Raji (cell line): ENCODE data around the gene MRGPRF.

Experiments used
- POLR2A ChIP-seq: IDR thresholded peaks from 2 replicates; pipeline ENCODE4 v1.6.1; 2011; ENCODE audit warnings: low read depth, low read length, control low read depth; ENCODE audit not compliant: insufficient read depth

Gene MRGPRF

DNA sequence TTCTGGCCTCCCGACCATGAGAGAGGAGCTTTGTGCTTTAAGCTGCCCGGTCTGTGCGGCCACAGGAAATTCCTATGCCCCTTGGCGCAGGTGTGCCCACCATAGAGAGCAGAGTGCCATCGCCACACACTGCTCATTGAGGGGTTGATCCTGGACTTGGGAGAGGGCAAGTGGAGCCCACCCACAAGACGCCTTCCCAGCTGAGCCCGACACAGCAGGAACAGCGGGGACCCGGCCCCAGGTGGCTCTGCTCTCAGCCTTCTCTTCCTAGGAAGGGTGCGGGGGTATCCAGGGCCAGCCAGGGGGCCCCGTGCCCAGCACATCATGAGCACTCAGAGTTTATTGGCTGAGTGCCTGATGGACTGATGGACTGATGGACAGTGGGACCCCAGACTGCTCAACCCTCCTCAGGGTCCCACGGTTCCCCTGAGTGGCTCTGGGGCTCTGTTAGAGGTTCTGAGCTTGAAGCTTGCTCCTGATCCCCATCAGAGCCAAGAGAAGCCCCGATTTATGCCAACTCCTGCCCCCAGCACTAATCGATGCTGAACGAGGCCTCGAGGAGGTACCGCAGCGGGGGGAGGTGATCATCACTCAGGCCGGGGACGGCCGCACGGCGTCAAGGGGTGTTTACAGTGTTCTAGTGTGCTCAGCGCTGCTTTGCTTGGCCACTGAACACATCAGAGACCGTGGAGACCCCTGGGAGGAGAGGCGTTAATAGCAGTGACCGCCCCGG is 18.7 kb downstream of the MRGPRF start:
- no peak for TF ChIP-seq POLR2A

DNA sequence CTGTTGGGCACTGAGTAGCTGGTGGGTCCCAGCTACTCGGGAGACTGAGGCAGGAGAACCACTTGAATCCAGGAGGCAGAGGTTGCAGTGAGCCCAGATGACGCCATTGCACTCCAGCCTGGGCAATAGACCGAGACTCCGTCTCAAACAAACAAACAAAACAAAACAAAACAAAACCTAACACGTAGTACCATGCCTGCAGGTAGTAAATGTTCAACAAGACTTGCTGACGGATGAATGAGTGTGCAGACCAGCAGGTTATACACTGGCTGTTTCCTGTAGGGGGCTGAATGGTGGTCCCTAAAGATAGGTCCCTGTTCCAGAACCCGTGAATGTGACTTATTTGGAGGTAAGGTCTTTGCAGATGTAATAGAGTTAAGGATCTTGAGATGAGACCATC is 19.5 kb downstream of the MRGPRF start:
- no peak for TF ChIP-seq POLR2A

- no peak for TF ChIP-seq POLR2A
These were observed 20.2 kb downstream of the MRGPRF start for GRCh38 chr11:68992743-68993255.

GRCh38 chr11:68990995-68991780 is 21.9 kb downstream of the MRGPRF start:
- no peak for TF ChIP-seq POLR2A

- no peak for TF ChIP-seq POLR2A
These were observed 23.0 kb downstream of the MRGPRF start for GRCh38 chr11:68989936-68990606.

DNA sequence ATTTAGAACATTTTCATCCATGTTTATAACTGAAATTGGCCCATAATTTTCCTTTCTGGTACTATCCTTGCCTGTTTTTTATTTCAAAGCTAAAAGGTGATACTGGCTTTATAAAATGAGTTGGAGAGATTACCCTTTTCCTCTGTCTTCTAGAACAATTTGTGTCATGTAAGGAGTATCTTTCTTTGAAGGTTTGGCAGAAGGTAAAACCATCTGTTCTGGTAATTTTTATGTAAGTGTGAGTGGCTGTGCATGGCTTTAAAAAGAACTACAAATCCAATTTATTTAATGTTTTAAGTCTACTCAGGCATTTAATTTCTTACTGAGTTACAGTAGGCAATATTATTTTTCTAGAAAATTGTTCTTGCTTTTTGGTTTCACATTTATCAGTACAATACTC is 24.6 kb downstream of the MRGPRF start:
- TF ChIP-seq POLR2A = no peak

- TF ChIP-seq POLR2A = no peak
These were observed 25.8 kb downstream of the MRGPRF start for GRCh38 chr11:68987211-68987610.

GRCh38 chr11:68983801-68984200 is 29.2 kb downstream of the MRGPRF start:
- no peak for TF ChIP-seq POLR2A

DNA sequence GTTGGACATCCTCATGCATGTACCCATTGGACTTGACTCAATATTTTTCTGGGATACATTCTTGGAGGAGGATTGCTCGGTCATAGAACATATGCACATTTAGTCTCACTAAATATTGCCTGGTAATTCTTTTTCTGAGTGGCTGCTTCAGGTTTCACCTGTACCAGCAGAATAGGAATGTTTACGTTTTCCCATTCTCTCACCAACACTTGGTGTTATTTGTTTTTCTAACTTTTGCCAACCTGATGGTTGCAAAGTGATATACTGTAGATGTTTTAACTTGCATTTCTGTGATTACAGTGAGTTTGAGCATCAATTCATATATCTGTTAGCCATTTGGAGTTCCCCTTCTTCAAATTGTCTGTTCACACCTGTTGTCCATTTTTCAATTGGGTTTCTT is 30.9 kb downstream of the MRGPRF start:
- no peak for TF ChIP-seq POLR2A

- no peak for TF ChIP-seq POLR2A
These were observed 32.3 kb downstream of the MRGPRF start, which contains the start of gene MRGPRD for GRCh38 chr11:68980776-68981065. Gene MRGPRD (minus strand): TSS chr11:68980986. CDS start chr11:68980986, 0 bp downstream.

GRCh38 chr11:68979931-68980775 is 32.9 kb downstream of the MRGPRF start:
- TF ChIP-seq POLR2A = no peak

- TF ChIP-seq POLR2A = no peak
These were observed 34.0 kb downstream of the MRGPRF start for GRCh38 chr11:68978931-68979594.

GRCh38 chr11:68978626-68978930 is 34.5 kb downstream of the MRGPRF start:
- no peak for TF ChIP-seq POLR2A

GRCh38 chr11:68977781-68978625 is 35.0 kb downstream of the MRGPRF start:
- no peak for TF ChIP-seq POLR2A
